HEK293 (cell line): Measurements from ENCODE around the gene PTPRG.
A peak's percentile ranks its signal among the peaks of the same experiment; 100 is the strongest.
"Not testable (repeated sequence)": the region's sequence is repeated elsewhere in the genome, so short reads cannot be mapped to it uniquely, and the experiment has no call there.

Experiments
- CTCF ChIA-PET: fragments of 350-600 bp; formaldehyde crosslinking; extraction: SDS; loops from one replicate; lab custom pipeline; 2021; ENCODE audit warnings: antibody characterized with exemption; lab: Yijun Ruan, JAX
- POLR2A ChIA-PET: fragments of 300-600 bp; formaldehyde crosslinking; extraction: SDS; loops from one replicate; lab custom pipeline; 2020; ENCODE audit warnings: antibody characterized with exemption, inconsistent platforms; lab: Yijun Ruan, JAX
- H3K27ac ChIP-seq: fragments of 200-500 bp; sonication (Bioruptor generic); 2 replicates; pipeline ENCODE4 v1.5.1; 2014; ENCODE audit warnings: low read depth, low read length, control low read depth, inconsistent platforms; ENCODE audit errors: extremely low read depth
- H3K36me3 ChIP-seq, 2 experiments: fragments of 200-500 bp in 1 of 2; sonication (Bioruptor generic) in 1 of 2; 1 replicate in 1 of 2; 2 replicates in 1 of 2; pipeline ENCODE4 v1.5.1; 2014 to 2017; ENCODE audit warnings: inconsistent platforms in 2 of 2, low read length in 2 of 2; ENCODE audit not compliant: control insufficient read depth in 2 of 2, insufficient read depth in 1 of 2
- H3K4me1 ChIP-seq: fragments of 200-500 bp; sonication (Bioruptor generic); 2 replicates; pipeline ENCODE4 v1.5.1; 2014; ENCODE audit warnings: mild to moderate bottlenecking, low read length, inconsistent platforms; ENCODE audit not compliant: control insufficient read depth, insufficient read depth
- H3K4me3 ChIP-seq: 2 replicates; pipeline ENCODE4 v1.5.1; 2011; ENCODE audit warnings: low read depth, mild to moderate bottlenecking, control low read depth, low read length, moderate library complexity
- H3K9me3 ChIP-seq: fragments of 200-500 bp; sonication (Bioruptor generic); 2 replicates; pipeline ENCODE4 v1.5.1; 2014; ENCODE audit warnings: low read depth, low read length, inconsistent platforms; ENCODE audit not compliant: control insufficient read depth, insufficient read depth
- FEZF1 ChIP-seq: fragments of 450-650 bp; formaldehyde crosslinking; IDR thresholded peaks from 2 replicates; pipeline ENCODE4 v1.5.1; 2016; ENCODE audit warnings: missing biosample characterization, missing genetic modification characterization
- IKZF3 ChIP-seq: fragments of 450-650 bp; IDR thresholded peaks from 2 replicates; pipeline ENCODE4 v1.5.0; 2018; ENCODE audit warnings: missing biosample characterization, mild to moderate bottlenecking, missing genetic modification characterization, moderate library complexity
- KLF8 ChIP-seq: fragments of 450-650 bp; formaldehyde crosslinking; IDR thresholded peaks from 2 replicates; pipeline ENCODE4 v1.5.1; 2016; ENCODE audit warnings: missing biosample characterization, missing genetic modification characterization
- OSR2 ChIP-seq: fragments of 450-650 bp; formaldehyde crosslinking; IDR thresholded peaks from 2 replicates; pipeline ENCODE4 v1.5.1; 2016; ENCODE audit warnings: missing biosample characterization, missing genetic modification characterization
- ZIC2 ChIP-seq: fragments of 450-650 bp; formaldehyde crosslinking; IDR thresholded peaks from 2 replicates; pipeline ENCODE4 v1.5.1; 2016; ENCODE audit warnings: missing biosample characterization, missing genetic modification characterization
- ZNF133 ChIP-seq: fragments of 450-650 bp; formaldehyde crosslinking; IDR thresholded peaks from 2 replicates; pipeline ENCODE4 v1.5.1; 2016; ENCODE audit warnings: missing biosample characterization, missing genetic modification characterization
- ZNF223 ChIP-seq: fragments of 450-650 bp; formaldehyde crosslinking; IDR thresholded peaks from 2 replicates; pipeline ENCODE4 v1.5.1; 2016; ENCODE audit warnings: missing biosample characterization, missing genetic modification characterization
- ZNF354C ChIP-seq: fragments of 450-650 bp; formaldehyde crosslinking; IDR thresholded peaks from 2 replicates; pipeline ENCODE4 v1.5.1; 2016; ENCODE audit warnings: missing biosample characterization, missing genetic modification characterization, low read depth, borderline replicate concordance
- ZNF391 ChIP-seq: fragments of 450-650 bp; formaldehyde crosslinking; IDR thresholded peaks from 2 replicates; pipeline ENCODE4 v1.5.1; 2016; ENCODE audit warnings: low read depth, missing biosample characterization, missing genetic modification characterization, borderline replicate concordance
- ZNF48 ChIP-seq: fragments of 450-650 bp; formaldehyde crosslinking; IDR thresholded peaks from 2 replicates; pipeline ENCODE4 v1.5.1; 2016; ENCODE audit warnings: missing biosample characterization, missing genetic modification characterization
- ZNF530 ChIP-seq: fragments of 450-650 bp; formaldehyde crosslinking; IDR thresholded peaks from 2 replicates; pipeline ENCODE4 v1.5.1; 2016; ENCODE audit warnings: low read depth, missing biosample characterization, missing genetic modification characterization
- ZNF664 ChIP-seq: fragments of 450-650 bp; formaldehyde crosslinking; IDR thresholded peaks from 2 replicates; pipeline ENCODE4 v1.5.1; 2016; ENCODE audit warnings: missing biosample characterization, missing genetic modification characterization
- ZNF776 ChIP-seq: fragments of 450-650 bp; formaldehyde crosslinking; IDR thresholded peaks from 2 replicates; pipeline ENCODE4 v1.5.0; 2017; ENCODE audit warnings: missing biosample characterization, missing genetic modification characterization, borderline replicate concordance
- ZNF785 ChIP-seq: fragments of 450-650 bp; formaldehyde crosslinking; IDR thresholded peaks from 2 replicates; pipeline ENCODE4 v1.5.1; 2016; ENCODE audit warnings: missing biosample characterization, missing genetic modification characterization
- ZSCAN16 ChIP-seq: fragments of 450-650 bp; formaldehyde crosslinking; IDR thresholded peaks from 2 replicates; pipeline ENCODE4 v1.5.1; 2016; ENCODE audit warnings: missing biosample characterization, missing genetic modification characterization
- ZSCAN23 ChIP-seq: fragments of 450-650 bp; formaldehyde crosslinking; IDR thresholded peaks from 2 replicates; pipeline ENCODE4 v1.5.1; 2016; ENCODE audit warnings: missing biosample characterization, missing genetic modification characterization
- TF ChIP-seq, protein P1 (sequence below): fragments of 450-650 bp; formaldehyde crosslinking; IDR thresholded peaks from 2 replicates; pipeline ENCODE4 v1.5.1; 2016; ENCODE audit warnings: missing biosample characterization, missing genetic modification characterization

PTPRG gene

DNA sequence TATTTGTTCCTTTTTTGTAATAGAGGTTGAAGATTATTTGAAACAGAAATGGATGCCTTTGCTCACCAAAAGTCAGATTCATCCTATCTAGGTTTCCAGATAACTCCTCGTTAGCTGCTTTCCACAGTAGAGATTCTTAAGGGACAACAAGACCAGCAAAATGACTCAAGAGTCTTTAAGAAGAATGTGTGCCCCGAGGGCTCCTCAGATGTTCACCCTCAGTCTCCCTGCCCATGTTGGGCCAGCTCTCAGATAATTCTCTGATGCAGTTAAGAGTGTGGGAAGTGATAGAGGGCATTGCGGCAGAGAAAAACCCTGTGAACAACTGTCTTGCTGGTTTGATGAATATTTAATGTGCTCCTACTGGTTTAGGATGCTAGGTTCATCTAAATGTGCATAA lies 251.1 kb downstream of the PTPRG start:
- TF ChIP-seq ZNF530 (tag by site-specific recombination) (no peak), ZNF785 (tag by site-specific recombination) (no peak), FEZF1 (no peak)
- TF ChIP-seq, all 188 proteins: peak for 0
- Histone ChIP-seq H3K36me3 (no peaks in the 10 kb centered on the region), H3K27ac (no peak overlapping the region), H3K9me3 (no peaks in the 10 kb centered on the region), H3K4me3 (no peak overlapping the region), H3K4me1 (peaks cover 14% of the 10 kb centered on the region)
- ChIA-PET POLR2A (no interaction called here), CTCF (no interaction called here)

DNA sequence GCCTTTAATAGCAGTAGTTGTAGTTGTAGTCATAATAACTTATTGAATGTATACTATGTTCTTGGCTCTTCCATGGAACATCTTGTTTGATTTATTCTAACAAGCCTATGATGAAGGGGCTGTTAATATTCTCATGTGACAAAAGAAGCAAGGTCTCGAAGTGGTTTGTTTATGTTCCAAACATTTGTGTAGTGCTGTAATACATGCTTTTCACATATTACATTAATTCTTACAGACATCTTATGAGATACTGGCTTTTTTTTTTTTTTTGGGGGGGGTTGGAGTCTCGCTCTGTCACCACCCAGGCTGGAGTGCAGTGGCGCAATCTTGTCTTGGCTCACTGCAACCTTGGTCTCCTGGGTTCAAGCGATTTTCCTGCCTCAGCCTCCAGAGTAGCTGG lies 252.3 kb downstream of the PTPRG start:
- CTCF ChIA-PET, result no interaction called here
- H3K4me1 ChIP-seq, result peaks cover 11% of the 10 kb centered on the region
- H3K27ac ChIP-seq, result no peak overlapping the region
- TF ChIP-seq ZNF223 (tag by site-specific recombination) (no peak), ZNF48 (tag by site-specific recombination) (no peak), ZSCAN23 (tag by site-specific recombination) (no peak), ZSCAN16 (no peak), ZNF354C (tag by site-specific recombination) (no peak), KLF8 (tag by site-specific recombination) (no peak), ZNF391 (no peak)
- TF ChIP-seq, protein P1, sequence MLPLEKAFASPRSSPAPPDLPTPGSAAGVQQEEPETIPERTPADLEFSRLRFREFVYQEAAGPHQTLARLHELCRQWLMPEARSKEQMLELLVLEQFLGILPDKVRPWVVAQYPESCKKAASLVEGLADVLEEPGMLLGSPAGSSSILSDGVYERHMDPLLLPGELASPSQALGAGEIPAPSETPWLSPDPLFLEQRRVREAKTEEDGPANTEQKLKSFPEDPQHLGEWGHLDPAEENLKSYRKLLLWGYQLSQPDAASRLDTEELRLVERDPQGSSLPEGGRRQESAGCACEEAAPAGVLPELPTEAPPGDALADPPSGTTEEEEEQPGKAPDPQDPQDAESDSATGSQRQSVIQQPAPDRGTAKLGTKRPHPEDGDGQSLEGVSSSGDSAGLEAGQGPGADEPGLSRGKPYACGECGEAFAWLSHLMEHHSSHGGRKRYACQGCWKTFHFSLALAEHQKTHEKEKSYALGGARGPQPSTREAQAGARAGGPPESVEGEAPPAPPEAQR (tag by site-specific recombination), result no peak
- no peaks in the 10 kb centered on the region for H3K36me3 ChIP-seq
- no peak overlapping the region for H3K4me3 ChIP-seq
- POLR2A ChIA-PET, result interaction anchor here (0.6 to 0.7 kb wide), 2 partner anchors 8 to 314 kb away, joined by 5 read pairs; no protein-coding TSS in a partner anchor
- no peaks in the 10 kb centered on the region for H3K9me3 ChIP-seq

DNA sequence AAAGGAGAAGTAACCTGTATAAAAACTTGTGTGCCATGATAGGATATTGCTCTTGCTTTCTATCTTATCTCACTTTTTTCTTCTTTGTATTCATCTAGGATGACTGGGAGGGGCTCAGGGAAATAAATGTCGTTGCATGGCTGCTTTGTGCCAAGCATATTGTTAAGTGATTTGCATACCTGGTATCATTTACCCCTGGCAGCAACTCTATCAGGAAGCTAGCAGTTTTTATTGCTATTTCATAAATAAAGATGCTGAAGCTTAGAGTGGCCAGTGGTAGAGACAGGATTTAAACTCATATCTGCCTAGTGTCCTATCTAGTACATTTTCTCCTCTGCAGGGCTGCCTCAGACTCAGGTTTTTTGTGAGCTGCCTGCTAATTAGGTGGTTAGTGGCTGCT lies 253.3 kb downstream of the PTPRG start:
- Histone ChIP-seq H3K4me1 (peaks cover 3% of the 10 kb centered on the region; the same call in 1 of the 2 replicates), H3K27ac (no peak overlapping the region), H3K9me3 (no peaks in the 10 kb centered on the region), H3K36me3 (no peaks in the 10 kb centered on the region), H3K4me3 (no peak overlapping the region)
- CTCF ChIA-PET, result no interaction called here
- POLR2A ChIA-PET, result no interaction called here
- TF ChIP-seq ZNF776 (tag by site-specific recombination) (no peak), ZNF664 (tag by site-specific recombination) (peak; percentile 46; the same call in 1 of the 2 replicates), OSR2 (peak; percentile 40; the same call in 1 of the 2 replicates)

DNA sequence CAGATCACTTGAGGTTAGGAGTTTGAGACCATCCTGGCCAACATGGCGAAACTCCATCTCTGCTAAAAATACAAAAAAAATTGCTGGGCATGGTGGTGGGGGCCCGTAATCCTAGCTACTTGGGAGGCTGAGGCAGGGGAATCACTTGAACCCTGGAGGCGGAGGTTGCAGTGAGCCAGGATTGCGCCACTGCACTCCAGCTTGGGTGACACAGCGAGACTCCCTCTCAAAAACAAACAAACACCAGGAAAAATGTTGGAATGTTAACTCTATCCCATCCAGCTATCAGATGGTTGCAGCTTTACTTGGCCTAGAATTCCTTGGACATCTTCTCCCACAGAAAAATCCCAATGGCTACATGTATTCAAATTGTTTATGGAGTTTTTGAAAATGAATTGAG lies 254.9 kb downstream of the PTPRG start:
- H3K4me3 ChIP-seq, POLR2A ChIA-PET: not testable (repeated sequence)
- TF ChIP-seq ZIC2 (tag by site-specific recombination) (0 out of 2 replicates have a peak, but pooled peaks have one; percentile 23), ZNF133 (0 out of 2 replicates have a peak, but pooled peaks have one; percentile 25), IKZF3 (tag by site-specific recombination) (0 out of 2 replicates have a peak, but pooled peaks have one; percentile 31)
- TF ChIP-seq, all 188 proteins: peak for 3; not testable (repeated sequence) for 185
- H3K36me3 ChIP-seq, H3K27ac ChIP-seq, H3K9me3 ChIP-seq, H3K4me1 ChIP-seq: not testable (repeated sequence)
- CTCF ChIA-PET, result interaction anchor here (0.5 kb wide), 1 partner anchor 327 kb away, joined by 10 read pairs; no protein-coding TSS in a partner anchor
